ENCODE measurements around the gene SEPTIN5.

The SEPTIN5 gene

DNA sequence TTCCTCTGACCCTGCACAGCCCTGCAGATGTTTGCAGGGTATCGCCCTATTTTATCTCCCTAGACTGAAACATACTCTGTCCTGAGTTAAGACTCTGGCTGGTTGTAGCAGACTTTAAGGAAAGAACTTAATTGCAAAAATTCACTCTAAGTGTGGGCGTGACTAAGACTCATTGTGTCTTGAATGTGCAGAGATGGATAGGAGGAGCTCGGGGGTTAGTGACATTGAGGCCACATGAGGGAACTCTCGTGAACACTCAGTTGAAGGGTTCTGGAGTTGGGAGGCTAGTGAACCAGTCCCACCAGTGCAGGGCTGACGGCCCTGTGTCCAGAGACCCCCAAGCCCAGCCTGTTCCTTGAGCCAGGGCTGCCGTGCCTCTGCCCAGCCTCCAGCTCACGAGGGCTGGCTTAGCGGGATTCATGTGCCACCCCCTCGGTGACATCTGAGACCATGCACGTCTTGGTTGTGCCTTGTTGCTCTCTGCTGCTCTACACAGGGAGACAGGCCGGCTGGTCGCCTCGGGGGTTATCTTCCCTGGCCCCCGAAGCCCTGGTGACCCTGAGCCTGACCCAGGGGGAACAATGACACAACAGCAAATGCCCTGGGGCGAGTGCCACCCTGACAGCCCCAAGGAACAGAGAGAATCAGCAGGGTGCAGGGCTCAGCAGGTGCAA is 34.8 kb downstream of the SEPTIN5 start:
- peak; percentile 34 for DNase-seq (ENCODE audit: low spot score)

- DNase-seq (ENCODE audit: low spot score), result no peak
Observed at GRCh38 chr22:19749876-19750275, 35.6 kb downstream of the SEPTIN5 start.

DNA sequence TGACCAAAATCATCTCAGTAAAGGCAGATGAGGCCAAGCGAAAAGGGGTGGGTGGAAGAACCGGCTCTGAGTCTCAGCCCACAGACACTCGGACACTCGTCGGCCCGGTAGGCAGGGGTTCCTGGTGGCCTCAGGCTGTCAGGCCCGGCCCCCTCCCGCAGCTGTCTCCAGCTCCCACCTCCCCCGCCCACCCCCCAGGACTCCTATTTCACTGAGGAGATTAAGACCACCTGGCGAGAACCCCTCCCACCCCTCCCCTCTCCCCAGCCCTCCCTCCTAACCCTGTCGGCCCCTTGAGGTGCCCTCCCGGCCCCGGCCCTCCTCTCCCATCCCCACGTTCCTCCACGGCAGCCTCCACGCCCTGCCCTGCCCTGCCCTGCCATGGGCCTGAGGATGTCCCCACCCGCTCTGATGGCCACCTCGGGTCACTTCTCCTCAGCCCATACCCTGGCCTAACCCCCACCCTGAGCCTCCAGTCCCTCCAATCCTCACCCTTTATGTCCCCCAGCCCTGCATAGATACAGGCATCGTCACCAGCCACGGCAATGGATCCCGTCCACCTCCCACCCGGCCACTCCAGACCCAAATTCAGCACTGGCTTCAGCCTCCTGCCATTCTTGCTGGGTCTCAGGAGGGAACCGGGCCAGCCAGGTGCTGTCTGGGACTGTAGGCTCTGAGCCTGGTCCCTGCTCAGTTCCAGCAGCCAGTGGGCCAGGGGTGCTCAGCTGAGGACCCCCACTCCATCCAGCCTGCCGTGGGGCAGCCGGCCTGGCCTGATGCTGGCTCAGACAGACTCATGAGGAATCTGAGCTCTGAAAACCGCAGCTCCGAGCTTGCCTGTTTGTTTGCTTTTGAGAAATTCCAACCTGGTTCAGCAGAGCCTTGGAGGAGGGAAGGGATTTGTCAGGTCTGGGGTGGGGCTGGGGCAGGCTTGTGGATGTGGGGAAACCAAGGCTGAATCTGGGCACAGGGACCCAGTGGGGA is 36.5 kb downstream of the SEPTIN5 start:
- no peak for DNase-seq (ENCODE audit: low spot score)

- no peak for DNase-seq (ENCODE audit: low spot score)
Observed at GRCh38 chr22:19751497-19752245, 37.4 kb downstream of the SEPTIN5 start.

DNA sequence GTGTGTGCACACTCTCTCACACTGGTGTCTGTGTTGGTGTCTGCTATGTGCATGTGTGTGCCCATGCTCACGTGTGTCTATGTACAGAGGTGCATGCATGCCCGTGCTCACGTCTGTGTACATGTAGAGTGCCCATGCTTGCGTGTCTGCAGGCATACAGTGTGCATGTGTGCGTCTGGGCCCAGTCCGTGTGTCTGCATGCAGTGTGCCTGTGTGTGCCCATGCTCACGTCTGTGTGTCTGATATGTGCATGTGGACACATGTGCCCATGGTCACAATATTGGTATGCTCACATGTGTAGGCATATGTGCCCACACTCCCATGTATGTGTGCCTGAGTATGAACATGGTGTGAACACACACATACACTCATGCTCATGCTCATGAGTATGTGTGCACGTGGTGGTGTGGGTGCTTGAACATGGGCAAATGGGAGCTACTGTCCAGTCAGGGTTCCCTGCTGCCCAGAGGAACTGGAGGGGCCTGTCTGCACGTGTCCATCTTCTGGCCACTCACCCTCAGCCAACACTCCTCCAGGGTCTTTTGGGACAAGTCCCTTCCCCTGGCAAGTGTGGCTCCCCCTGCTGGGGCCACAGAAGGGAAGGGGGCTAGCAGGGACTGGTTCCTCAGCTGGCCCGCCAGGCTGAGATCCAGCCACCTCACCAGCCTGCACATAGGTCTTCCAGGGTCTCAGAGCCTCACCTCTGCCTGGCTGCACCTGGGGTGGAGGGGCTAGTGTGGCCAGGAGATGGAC is 39.0 kb downstream of the SEPTIN5 start:
- DNase-seq (ENCODE audit: low spot score), result no peak

GRCh38 chr22:19753996-19754700 is 39.8 kb downstream of the SEPTIN5 start:
- DNase-seq (ENCODE audit: low spot score), result no peak

DNA sequence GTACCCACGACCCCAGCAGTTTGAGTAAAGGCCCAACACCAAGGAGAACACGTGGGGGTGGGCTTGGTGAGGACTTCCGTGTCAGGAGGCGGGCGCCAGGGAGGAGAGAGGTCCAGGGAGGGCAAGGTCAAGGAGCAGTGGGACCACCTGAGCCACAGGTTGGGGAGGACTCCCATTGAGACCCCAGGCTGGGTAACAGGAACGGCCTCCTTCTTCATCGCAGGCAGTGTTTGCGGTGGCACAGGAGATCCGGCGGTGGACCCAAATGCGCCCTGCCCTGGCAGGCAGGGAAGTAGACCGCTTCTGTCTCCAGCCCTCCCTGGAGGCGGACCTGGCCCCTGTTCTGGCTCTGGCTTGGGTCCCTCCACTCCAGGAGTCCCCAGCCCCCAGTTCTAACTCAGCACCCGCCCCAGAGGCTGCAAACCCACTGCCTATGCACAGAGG is 40.4 kb downstream of the SEPTIN5 start:
- DNase-seq (ENCODE audit: low spot score), result no peak

- DNase-seq (ENCODE audit: low spot score), result no peak
Observed at GRCh38 chr22:19755145-19755710, 40.9 kb downstream of the SEPTIN5 start.

- no peak for DNase-seq (ENCODE audit: low spot score)
Observed at GRCh38 chr22:19755722-19756287, 41.5 kb downstream of the SEPTIN5 start.

GRCh38 chr22:19756288-19757128 is 42.2 kb downstream of the SEPTIN5 start:
- peak; percentile 49 for DNase-seq (ENCODE audit: low spot score)

DNA sequence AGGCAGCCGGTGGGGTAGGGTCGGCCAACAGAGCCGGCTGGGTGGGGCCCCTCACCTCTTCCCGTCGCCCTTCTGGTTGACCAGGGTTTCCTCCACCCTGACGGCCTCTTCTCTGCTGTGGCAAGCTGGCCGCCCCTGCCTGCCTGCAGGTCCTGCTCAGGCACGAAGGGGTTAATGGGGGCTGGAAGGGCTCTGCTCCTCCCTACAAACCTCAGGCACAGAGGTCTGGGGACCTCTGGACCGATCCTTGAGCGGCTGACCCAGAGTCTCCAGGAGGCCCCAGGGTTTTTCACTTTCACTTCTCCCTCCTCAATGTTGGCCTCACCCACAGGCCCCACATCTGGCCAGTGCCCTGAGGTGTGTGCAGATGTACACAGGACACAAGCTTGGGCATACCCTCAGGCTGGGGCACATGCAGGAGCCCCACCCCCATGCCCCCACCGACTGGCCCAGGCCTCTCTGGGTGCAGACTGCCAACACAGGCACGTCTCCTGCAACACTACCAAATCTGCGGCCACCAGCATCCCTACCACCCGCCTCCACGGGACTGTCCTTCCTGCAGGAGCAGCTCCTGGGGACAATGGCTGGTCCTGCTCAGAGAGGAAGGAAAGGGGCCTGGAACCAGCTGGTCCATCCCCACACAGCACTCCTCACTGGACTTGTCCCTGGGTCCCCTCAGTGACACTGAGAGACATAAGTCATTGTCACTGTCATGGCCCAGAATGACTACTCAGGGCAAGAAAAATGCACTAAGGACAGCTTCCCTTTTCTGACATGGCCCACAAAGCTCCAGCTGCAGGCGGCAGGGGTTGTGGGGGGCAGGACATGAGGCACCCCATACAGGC is 43.1 kb downstream of the SEPTIN5 start:
- DNase-seq (ENCODE audit: low spot score), result peak; percentile 45

GRCh38 chr22:19757985-19758895 is 43.9 kb downstream of the SEPTIN5 start:
- no peak for DNase-seq (ENCODE audit: low spot score)

GRCh38 chr22:19758896-19759426 is 44.7 kb downstream of the SEPTIN5 start:
- DNase-seq (ENCODE audit: low spot score), result no peak

- no peak for DNase-seq (ENCODE audit: low spot score)
Observed at GRCh38 chr22:19759427-19760057, 45.2 kb downstream of the SEPTIN5 start.

DNA sequence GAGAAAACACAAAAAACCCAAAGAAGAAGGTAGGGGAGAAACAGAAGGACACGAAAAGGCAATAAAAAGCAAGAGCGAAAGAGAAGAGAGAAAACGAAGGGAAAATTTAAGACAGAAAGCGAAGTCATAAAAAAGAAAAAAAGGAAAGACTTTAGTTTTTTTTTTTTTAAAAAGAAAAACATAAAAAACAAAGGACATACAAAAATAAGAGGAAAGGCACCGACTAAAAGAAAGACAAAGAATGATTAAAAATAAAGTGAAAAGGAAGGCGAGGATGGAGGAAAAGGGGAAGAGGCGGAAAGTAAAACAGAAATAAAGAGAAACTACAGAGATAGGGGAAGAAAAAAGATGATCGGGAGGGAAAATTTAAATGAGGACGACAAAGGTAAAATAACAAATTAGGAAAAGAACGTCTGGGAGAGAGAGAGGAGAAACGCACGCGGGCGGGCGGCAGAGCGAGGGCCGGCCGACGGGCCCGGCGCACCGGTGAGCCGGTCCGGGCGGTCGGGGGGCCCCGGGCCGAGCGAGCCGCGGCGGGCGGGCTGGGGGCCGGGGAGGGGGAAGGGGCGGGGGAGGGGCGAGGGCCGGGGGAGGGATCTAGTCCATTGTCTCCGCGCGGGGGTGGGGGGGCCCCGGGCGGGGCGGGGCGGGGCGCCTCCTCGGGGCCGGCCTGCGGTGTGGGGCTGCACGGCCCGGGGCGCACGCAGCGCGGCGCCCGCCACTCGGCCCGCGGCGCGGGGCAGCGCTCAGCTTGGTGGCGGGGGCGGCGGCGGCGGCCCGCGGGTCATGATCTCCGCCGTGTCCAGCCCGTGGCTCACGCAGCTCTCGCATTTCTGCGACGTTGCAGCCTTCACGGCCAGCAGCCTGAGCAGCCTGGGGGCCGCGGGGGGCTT is 46.0 kb downstream of the SEPTIN5 start, which contains the start of gene TBX1:
Gene TBX1 (plus strand): TSS at position 721 of the 893 bp plus-strand sequence. CDS start 66 bp downstream, at position 787.
- no peak for DNase-seq (ENCODE audit: low spot score)
